Central memory CD8-positive, alpha-beta T cell (primary cell): Measurements from ENCODE around the gene SPEG.

Experiments
- ATAC-seq: fragments of 150-1000 bp; cut with Tn5 transposase; replicated peaks from 2 replicates; pipeline ENCODE4 v1.10.0; 2022; ENCODE audit warnings: mild to moderate bottlenecking, moderate FRiP score, moderate number of reproducible peaks; ENCODE audit not compliant: poor library complexity, severe bottlenecking; ENCODE audit errors: extremely low read depth
- DNase-seq, 2 donors: peaks; one replicate each; pipeline ENCODE4 v3.0.0; 2021; ENCODE audit warnings: low spot score in 2 of 2
- H3K27ac Mint-ChIP-seq: one replicate; pipeline ENCODE4 v1.8.0; 2022; ENCODE audit warnings: low read depth, mild to moderate bottlenecking, moderate library complexity, mixed read lengths
- H3K27me3 Mint-ChIP-seq: one replicate; pipeline ENCODE4 v1.8.0; 2022; ENCODE audit warnings: mixed read lengths
- H3K36me3 Mint-ChIP-seq: one replicate; pipeline ENCODE4 v1.8.0; 2022; ENCODE audit warnings: mild to moderate bottlenecking, moderate library complexity, mixed read lengths; ENCODE audit not compliant: insufficient read depth
- H3K4me1 Mint-ChIP-seq: one replicate; pipeline ENCODE4 v1.8.0; 2022; ENCODE audit warnings: mixed read lengths
- H3K4me3 Mint-ChIP-seq: one replicate; pipeline ENCODE4 v1.8.0; 2022; ENCODE audit warnings: mild to moderate bottlenecking, moderate library complexity, mixed read lengths
- H3K9me3 Mint-ChIP-seq: one replicate; pipeline ENCODE4 v1.8.0; 2022; ENCODE audit warnings: mixed read lengths

SPEG gene

DNA sequence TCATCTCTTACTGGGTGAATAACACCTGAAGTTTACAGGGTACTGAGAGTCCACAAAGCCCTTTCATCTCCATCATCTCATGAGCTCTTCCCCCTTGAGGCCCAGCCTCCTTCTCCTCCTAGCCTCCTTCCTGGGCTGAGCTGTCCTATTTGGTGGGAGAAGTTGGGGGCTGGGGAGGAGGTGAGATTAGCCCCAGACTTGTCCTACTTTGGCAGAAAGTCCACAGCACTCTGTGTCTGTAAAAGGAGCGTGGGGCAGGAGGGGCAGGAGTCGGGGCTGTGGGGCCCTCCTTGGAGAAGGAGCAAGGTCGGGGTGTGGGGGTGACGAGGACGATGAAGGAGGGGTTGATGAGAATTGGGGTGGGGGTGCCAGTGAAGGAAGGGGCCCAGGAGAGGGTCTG lies 26.4 kb upstream of the SPEG start:
- Mint-ChIP-seq H3K27me3 (peaks cover 64% of the 10 kb centered on the region), H3K4me3 (no peak overlapping the region), H3K36me3 (no peaks in the 10 kb centered on the region), H3K9me3 (no peaks in the 10 kb centered on the region), H3K27ac (no peak overlapping the region), H3K4me1 (no peaks in the 10 kb centered on the region)
- no peak for ATAC-seq
- DNase-seq, result no peak

- peaks cover 65% of the 10 kb centered on the region for H3K27me3 Mint-ChIP-seq
- no peak for ATAC-seq
- no peaks in the 10 kb centered on the region for H3K9me3 Mint-ChIP-seq
- H3K4me3 Mint-ChIP-seq, result no peak overlapping the region
- no peak overlapping the region for H3K27ac Mint-ChIP-seq
- H3K4me1 Mint-ChIP-seq, result no peaks in the 10 kb centered on the region
- H3K36me3 Mint-ChIP-seq, result no peaks in the 10 kb centered on the region
- no peak for DNase-seq
These were observed 26.0 kb upstream of the SPEG start for GRCh38 chr2:219408631-219409030.

GRCh38 chr2:219409619-219410018 lies 25.0 kb upstream of the SPEG start:
- no peaks in the 10 kb centered on the region for H3K36me3 Mint-ChIP-seq
- H3K4me1 Mint-ChIP-seq, result no peaks in the 10 kb centered on the region
- no peak for DNase-seq
- no peak for ATAC-seq
- no peak overlapping the region for H3K4me3 Mint-ChIP-seq
- H3K27ac Mint-ChIP-seq, result no peak overlapping the region
- peaks cover 60% of the 10 kb centered on the region for H3K27me3 Mint-ChIP-seq
- H3K9me3 Mint-ChIP-seq, result no peaks in the 10 kb centered on the region

DNA sequence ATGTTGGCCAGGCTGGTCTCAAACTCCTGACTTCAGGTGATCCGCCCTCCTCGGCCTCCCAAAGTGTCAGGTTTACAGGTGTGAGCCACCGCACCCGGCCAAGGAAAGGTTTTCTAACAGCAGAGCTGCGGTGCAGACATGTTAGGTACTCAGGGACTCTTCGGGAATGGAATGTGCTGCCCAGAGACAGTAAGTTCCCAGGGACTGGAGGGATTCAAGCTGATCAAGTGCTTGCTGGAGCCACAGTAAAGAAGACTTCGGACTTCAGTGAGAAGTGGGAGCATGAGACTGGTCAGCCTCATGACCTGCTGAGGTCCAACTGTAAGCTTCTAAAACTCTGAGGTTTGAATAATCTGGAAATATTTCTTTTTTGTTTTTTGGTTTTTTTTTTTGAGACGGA lies 24.3 kb upstream of the SPEG start:
- H3K27me3 Mint-ChIP-seq, result peaks cover 59% of the 10 kb centered on the region
- no peak overlapping the region for H3K27ac Mint-ChIP-seq
- DNase-seq, result no peak
- no peaks in the 10 kb centered on the region for H3K4me1 Mint-ChIP-seq
- no peak overlapping the region for H3K4me3 Mint-ChIP-seq
- H3K36me3 Mint-ChIP-seq, result no peaks in the 10 kb centered on the region
- H3K9me3 Mint-ChIP-seq, result no peaks in the 10 kb centered on the region
- no peak for ATAC-seq

DNA sequence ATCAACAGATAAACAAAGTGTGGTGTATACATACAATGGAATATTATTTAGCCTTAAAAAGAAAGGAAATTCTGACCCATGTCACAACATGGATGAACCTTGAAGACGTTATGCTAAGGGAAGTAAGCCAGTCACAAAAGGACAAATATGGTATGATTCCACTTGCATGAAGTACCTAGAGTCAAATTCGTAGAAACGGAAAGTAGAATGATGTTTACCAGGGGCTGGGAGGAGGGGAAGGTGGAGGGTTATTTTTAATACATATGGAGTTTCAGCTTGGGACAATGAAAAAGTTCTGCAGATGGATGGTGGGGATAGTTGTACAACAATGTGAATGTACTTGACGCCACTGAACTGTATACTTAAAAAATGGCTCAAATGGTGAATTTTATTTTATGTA lies 19.8 kb upstream of the SPEG start:
- Mint-ChIP-seq H3K27me3 (peaks cover 66% of the 10 kb centered on the region), H3K36me3 (no peaks in the 10 kb centered on the region), H3K4me3 (no peak overlapping the region), H3K4me1 (no peaks in the 10 kb centered on the region), H3K27ac (no peak overlapping the region), H3K9me3 (no peaks in the 10 kb centered on the region)
- DNase-seq (no peak), ATAC-seq (no peak)

DNA sequence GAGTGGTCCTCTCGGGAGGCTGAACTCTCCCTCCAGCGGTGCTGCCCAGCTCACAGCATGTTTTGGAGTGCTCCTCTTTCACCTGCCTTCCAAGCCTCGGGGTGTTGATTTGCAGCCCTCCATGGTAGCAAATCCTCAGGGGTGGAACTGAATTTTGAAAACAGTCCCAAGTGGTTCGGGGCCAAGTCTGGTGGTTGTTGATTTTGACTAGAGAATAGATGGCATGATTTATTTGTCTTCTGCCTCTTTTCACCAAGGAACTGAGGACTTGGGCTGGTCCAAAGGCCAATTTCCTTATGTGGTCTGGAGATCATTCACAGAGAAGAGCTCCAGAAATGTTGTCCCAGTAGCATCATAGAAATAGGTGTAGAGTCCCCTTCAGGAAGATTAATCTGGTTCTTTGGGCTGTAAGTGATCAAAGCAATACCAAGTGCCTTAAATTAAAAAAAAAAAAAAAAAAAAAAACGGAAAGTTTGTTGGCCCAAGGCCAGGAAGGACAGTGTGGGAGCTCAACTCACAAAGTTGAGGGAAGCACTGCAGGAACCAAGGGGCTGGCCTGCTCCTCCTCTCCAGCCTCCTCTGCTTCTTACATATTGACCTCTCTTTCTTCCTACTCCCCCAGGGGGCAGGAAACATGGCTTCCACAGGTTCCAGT lies 18.9 kb upstream of the SPEG start:
- Mint-ChIP-seq H3K27me3 (peaks cover 70% of the 10 kb centered on the region), H3K4me1 (no peaks in the 10 kb centered on the region), H3K27ac (no peak overlapping the region), H3K9me3 (no peaks in the 10 kb centered on the region), H3K36me3 (no peaks in the 10 kb centered on the region), H3K4me3 (no peak overlapping the region)
- ATAC-seq (no peak), DNase-seq (no peak)

DNA sequence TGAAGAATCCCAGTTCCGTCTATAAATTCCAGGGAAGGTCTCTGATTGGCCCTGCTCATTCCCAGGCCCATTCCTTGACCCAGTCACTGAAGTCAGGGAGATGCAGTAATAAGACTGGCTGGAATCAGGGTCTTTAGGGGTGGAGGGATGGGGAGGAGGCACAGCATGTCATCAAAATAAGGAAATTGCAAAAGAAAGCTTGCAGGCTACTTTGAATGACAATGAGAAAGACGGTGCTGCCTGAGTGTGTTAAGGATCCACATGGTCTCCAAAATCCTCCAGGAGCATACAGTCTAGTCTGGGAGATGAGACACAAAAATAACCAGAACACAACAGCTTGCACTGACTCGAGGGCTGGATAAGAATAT lies 18.4 kb upstream of the SPEG start:
- Mint-ChIP-seq H3K27me3 (peaks cover 75% of the 10 kb centered on the region), H3K27ac (no peak overlapping the region), H3K9me3 (no peaks in the 10 kb centered on the region), H3K4me1 (no peaks in the 10 kb centered on the region), H3K36me3 (no peaks in the 10 kb centered on the region), H3K4me3 (no peak overlapping the region)
- ATAC-seq (no peak), DNase-seq (no peak)

DNA sequence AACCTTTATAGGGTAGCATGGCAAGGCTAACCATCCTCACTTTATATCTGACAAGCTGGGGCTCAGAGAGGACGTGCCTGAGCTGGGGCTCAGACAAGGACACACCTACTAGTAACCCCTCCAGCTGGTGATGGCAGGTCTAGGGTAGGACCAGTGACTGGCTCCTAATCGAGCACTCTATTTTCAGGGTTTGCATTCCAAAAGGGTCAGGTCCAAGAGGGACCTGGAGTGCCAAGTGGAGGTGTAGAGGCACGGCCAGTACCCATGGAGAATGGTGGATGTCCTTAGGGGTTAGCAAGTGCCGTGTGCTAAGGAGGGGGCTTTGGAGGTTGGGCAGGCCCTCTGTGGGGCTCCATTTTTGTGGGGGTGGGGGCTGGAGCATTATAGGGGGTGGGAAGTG lies 17.7 kb upstream of the SPEG start:
- Mint-ChIP-seq H3K9me3 (no peaks in the 10 kb centered on the region), H3K4me3 (no peak overlapping the region), H3K27ac (no peak overlapping the region), H3K36me3 (no peaks in the 10 kb centered on the region), H3K27me3 (peaks cover 75% of the 10 kb centered on the region), H3K4me1 (no peaks in the 10 kb centered on the region)
- DNase-seq (no peak), ATAC-seq (no peak)

GRCh38 chr2:219417374-219417773 lies 17.3 kb upstream of the SPEG start:
- peaks cover 70% of the 10 kb centered on the region for H3K27me3 Mint-ChIP-seq
- H3K9me3 Mint-ChIP-seq, result no peaks in the 10 kb centered on the region
- ATAC-seq, result no peak
- H3K4me3 Mint-ChIP-seq, result no peak overlapping the region
- no peak for DNase-seq
- H3K27ac Mint-ChIP-seq, result no peak overlapping the region
- H3K36me3 Mint-ChIP-seq, result no peaks in the 10 kb centered on the region
- H3K4me1 Mint-ChIP-seq, result no peaks in the 10 kb centered on the region

DNA sequence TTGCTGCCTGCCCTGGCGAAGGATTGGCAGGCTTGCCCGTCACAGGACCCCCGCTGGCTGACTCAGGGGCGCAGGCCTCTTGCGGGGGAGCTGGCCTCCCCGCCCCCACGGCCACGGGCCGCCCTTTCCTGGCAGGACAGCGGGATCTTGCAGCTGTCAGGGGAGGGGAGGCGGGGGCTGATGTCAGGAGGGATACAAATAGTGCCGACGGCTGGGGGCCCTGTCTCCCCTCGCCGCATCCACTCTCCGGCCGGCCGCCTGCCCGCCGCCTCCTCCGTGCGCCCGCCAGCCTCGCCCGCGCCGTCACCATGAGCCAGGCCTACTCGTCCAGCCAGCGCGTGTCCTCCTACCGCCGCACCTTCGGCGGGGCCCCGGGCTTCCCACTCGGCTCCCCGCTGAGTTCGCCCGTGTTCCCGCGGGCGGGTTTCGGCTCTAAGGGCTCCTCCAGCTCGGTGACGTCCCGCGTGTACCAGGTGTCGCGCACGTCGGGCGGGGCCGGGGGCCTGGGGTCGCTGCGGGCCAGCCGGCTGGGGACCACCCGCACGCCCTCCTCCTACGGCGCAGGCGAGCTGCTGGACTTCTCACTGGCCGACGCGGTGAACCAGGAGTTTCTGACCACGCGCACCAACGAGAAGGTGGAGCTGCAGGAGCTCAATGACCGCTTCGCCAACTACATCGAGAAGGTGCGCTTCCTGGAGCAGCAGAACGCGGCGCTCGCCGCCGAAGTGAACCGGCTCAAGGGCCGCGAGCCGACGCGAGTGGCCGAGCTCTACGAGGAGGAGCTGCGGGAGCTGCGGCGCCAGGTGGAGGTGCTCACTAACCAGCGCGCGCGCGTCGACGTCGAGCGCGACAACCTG lies 16.3 kb upstream of the SPEG start, which contains the start of gene DES:
DES (plus strand) TSS at position 223 of the 857 bp plus-strand sequence; CDS start at position 309, 86 bp downstream.
- ATAC-seq (no peak), DNase-seq (no peak)
- Mint-ChIP-seq H3K9me3 (no peaks in the 10 kb centered on the region), H3K27me3 (peaks cover 69% of the 10 kb centered on the region), H3K4me1 (no peaks in the 10 kb centered on the region), H3K4me3 (no peak within 1 kb of the TSS), H3K36me3 (peaks cover 1% of the 10 kb centered on the region), H3K27ac (no peak within 1 kb of the TSS)

DNA sequence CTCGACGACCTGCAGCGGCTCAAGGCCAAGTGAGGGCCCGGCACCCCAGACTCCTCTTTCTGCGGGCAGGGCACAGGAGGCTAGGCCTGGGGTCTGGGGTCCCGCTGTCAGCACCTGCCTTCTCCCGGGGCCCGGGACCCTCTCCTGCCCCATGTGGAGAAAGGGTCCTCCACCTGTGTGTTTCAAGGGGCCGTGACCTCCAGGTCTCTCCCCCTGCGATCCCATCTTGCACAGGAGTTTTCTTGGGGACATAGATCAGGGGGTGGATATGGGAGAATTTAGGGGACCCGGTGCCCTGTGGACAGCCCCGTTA lies 15.7 kb upstream of the SPEG start:
- DNase-seq (no peak), ATAC-seq (no peak)
- Mint-ChIP-seq H3K9me3 (no peaks in the 10 kb centered on the region), H3K27ac (no peak overlapping the region), H3K27me3 (peaks cover 69% of the 10 kb centered on the region), H3K36me3 (peaks cover 1% of the 10 kb centered on the region), H3K4me1 (no peaks in the 10 kb centered on the region), H3K4me3 (no peak overlapping the region)

GRCh38 chr2:219419331-219420197 lies 15.1 kb upstream of the SPEG start:
- H3K27ac Mint-ChIP-seq, result no peak overlapping the region
- no peaks in the 10 kb centered on the region for H3K9me3 Mint-ChIP-seq
- no peak overlapping the region for H3K4me3 Mint-ChIP-seq
- peaks cover 73% of the 10 kb centered on the region for H3K27me3 Mint-ChIP-seq
- H3K36me3 Mint-ChIP-seq, result peaks cover 1% of the 10 kb centered on the region
- DNase-seq, result no peak
- H3K4me1 Mint-ChIP-seq, result no peaks in the 10 kb centered on the region
- ATAC-seq, result no peak
